ENCODE results near the gene CCSER1.
"Not testable (repeated sequence)": the region's sequence is repeated elsewhere in the genome, so short reads cannot be mapped to it uniquely, and the experiment has no call there.

CCSER1 gene

GRCh38 chr4:91434631-91435030 is 1307.4 kb downstream of the CCSER1 start:
- FAIRE-seq: no peak
- no peak for DNase-seq (ENCODE audit: insufficient read length, low spot score)

- DNase-seq (ENCODE audit: insufficient read length, low spot score) (no peak), FAIRE-seq (no peak)
Measured at GRCh38 chr4:91436556-91436955, 1309.4 kb downstream of the CCSER1 start.

- FAIRE-seq (no peak), DNase-seq (ENCODE audit: insufficient read length, low spot score) (no peak)
Measured at GRCh38 chr4:91447168-91447567, 1320.0 kb downstream of the CCSER1 start.

GRCh38 chr4:91448668-91449330 is 1321.6 kb downstream of the CCSER1 start:
- FAIRE-seq (no peak), DNase-seq (ENCODE audit: insufficient read length, low spot score) (peak; percentile 24)

- DNase-seq (ENCODE audit: insufficient read length, low spot score) (no peak), FAIRE-seq (no peak)
Measured at GRCh38 chr4:91454111-91454510, 1326.9 kb downstream of the CCSER1 start.

GRCh38 chr4:91462566-91462965 is 1335.4 kb downstream of the CCSER1 start:
- DNase-seq (ENCODE audit: insufficient read length, low spot score); FAIRE-seq: not testable (repeated sequence)

- DNase-seq (ENCODE audit: insufficient read length, low spot score): no peak
Measured at GRCh38 chr4:91470671-91471070, 1343.5 kb downstream of the CCSER1 start.

GRCh38 chr4:91471280-91471679 is 1344.1 kb downstream of the CCSER1 start:
- no peak for FAIRE-seq
- DNase-seq (ENCODE audit: insufficient read length, low spot score): no peak

More at GRCh38 chr4:91470671-91471070, 1343.5 kb downstream of the CCSER1 start:
- FAIRE-seq: no peak

- DNase-seq (ENCODE audit: insufficient read length, low spot score) (no peak), FAIRE-seq (no peak)
Measured at GRCh38 chr4:91472046-91472445, 1344.9 kb downstream of the CCSER1 start.

GRCh38 chr4:91485415-91485814 is 1358.2 kb downstream of the CCSER1 start:
- no peak for DNase-seq (ENCODE audit: insufficient read length, low spot score)
- FAIRE-seq: no peak

- FAIRE-seq: no peak
- no peak for DNase-seq (ENCODE audit: insufficient read length, low spot score)
Measured at GRCh38 chr4:91488946-91489345, 1361.8 kb downstream of the CCSER1 start.

- FAIRE-seq (no peak), DNase-seq (ENCODE audit: insufficient read length, low spot score) (no peak)
Measured at GRCh38 chr4:91497892-91498291, 1370.7 kb downstream of the CCSER1 start.

GRCh38 chr4:91502365-91502764 is 1375.2 kb downstream of the CCSER1 start:
- DNase-seq (ENCODE audit: insufficient read length, low spot score) (no peak), FAIRE-seq (no peak)

- FAIRE-seq: no peak
- no peak for DNase-seq (ENCODE audit: insufficient read length, low spot score)
Measured at GRCh38 chr4:91513326-91513725, 1386.1 kb downstream of the CCSER1 start.

GRCh38 chr4:91519155-91519554 is 1392.0 kb downstream of the CCSER1 start:
- DNase-seq (ENCODE audit: insufficient read length, low spot score) (no peak), FAIRE-seq (no peak)

GRCh38 chr4:91525621-91526020 is 1398.4 kb downstream of the CCSER1 start:
- DNase-seq (ENCODE audit: insufficient read length, low spot score) (no peak), FAIRE-seq (no peak)

GRCh38 chr4:91527056-91527455 is 1399.9 kb downstream of the CCSER1 start:
- FAIRE-seq (no peak), DNase-seq (ENCODE audit: insufficient read length, low spot score) (no peak)

GRCh38 chr4:91567594-91567993 is 1440.4 kb downstream of the CCSER1 start:
- DNase-seq (ENCODE audit: insufficient read length, low spot score): no peak
- FAIRE-seq: no peak

- DNase-seq (ENCODE audit: insufficient read length, low spot score) (no peak), FAIRE-seq (no peak)
Measured at GRCh38 chr4:91577864-91578263, 1450.7 kb downstream of the CCSER1 start.

GRCh38 chr4:91590260-91590659 is 1463.1 kb downstream of the CCSER1 start:
- FAIRE-seq: no peak
- no peak for DNase-seq (ENCODE audit: insufficient read length, low spot score)

GRCh38 chr4:91592125-91592524 is 1464.9 kb downstream of the CCSER1 start:
- DNase-seq (ENCODE audit: insufficient read length, low spot score) (no peak), FAIRE-seq (no peak)

GRCh38 chr4:91596718-91597117 is 1469.5 kb downstream of the CCSER1 start:
- FAIRE-seq: no peak
- no peak for DNase-seq (ENCODE audit: insufficient read length, low spot score)

GRCh38 chr4:91598696-91599095 is 1471.5 kb downstream of the CCSER1 start:
- no peak for FAIRE-seq
- no peak for DNase-seq (ENCODE audit: insufficient read length, low spot score)
